ENCODE data around the gene FHAD1.

The FHAD1 gene

DNA sequence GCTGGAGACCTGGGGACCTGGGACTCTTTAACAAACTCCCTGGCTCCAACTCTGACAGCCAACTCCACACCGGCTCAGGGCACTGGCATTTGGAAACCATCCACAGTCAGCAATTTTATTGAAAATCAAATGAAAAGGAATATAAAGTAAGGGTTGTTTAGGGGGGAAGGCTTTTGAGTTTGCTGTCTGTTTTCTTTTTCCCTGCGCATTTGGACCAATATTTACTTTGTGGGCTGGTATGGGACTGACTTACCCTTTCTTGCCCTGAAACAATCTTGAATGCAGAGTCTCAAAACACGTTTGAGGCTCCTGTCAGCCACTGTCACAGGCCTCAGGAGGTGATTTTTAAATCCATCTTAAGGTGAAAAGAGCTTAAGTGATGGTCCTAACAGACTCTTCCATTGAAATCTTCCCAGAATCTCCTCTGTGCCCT, 147.3 kb downstream of the FHAD1 start:
- Histone ChIP-seq H3K4me1 (ENCODE audit: control insufficient read depth, insufficient read depth, low read depth, low read length) (no peaks in the 10 kb centered on the region), H3K9ac (ENCODE audit: low read length) (no peak overlapping the region), H3K79me1 (replicated peaks; ENCODE audit: low read length, poor library complexity, severe bottlenecking) (no peaks in the 10 kb centered on the region), H4K8ac (ENCODE audit: low read length) (no peak overlapping the region), H3K4ac (ENCODE audit: low read depth in 1 of 2, low read length in 2 of 2) (no peak overlapping the region), H3K4me3 (ENCODE audit: insufficient read depth in 1 of 2, low read depth in 1 of 2, low read length in 2 of 2) (no peak overlapping the region), H4K91ac (ENCODE audit: low read length) (no peak overlapping the region), H3K23ac (ENCODE audit: low read length in 2 of 2) (no peak overlapping the region), H3K36me3 (ENCODE audit: control insufficient read depth in 1 of 2, insufficient read depth in 2 of 2, low read depth in 1 of 2, low read length in 2 of 2) (no peaks in the 10 kb centered on the region), H2BK15ac (ENCODE audit: low read depth, poor library complexity, severe bottlenecking) (no peak overlapping the region), H2AFZ (ENCODE audit: low read depth, low read length) (no peak overlapping the region), H3K9me3 (ENCODE audit: control insufficient read depth, low read length) (peaks cover 2% of the 10 kb centered on the region), H2BK120ac (ENCODE audit: low read depth, low read length) (no peak overlapping the region), H2BK5ac (ENCODE audit: low read depth, low read length, poor library complexity, severe bottlenecking) (no peak overlapping the region), H3K27me3 (ENCODE audit: control insufficient read depth in 1 of 2, insufficient read depth in 1 of 2, low read length in 2 of 2) (peaks cover 6 to 7% of the 10 kb centered on the region in 2 experiments), H3K4me2 (ENCODE audit: low read length, poor library complexity, severe bottlenecking) (peak overlapping the region; percentile 14), H2BK12ac (ENCODE audit: low read length in 2 of 2) (no peak overlapping the region), H3K27ac (ENCODE audit: low read length, poor library complexity, severe bottlenecking) (no peak overlapping the region), H3K14ac (ENCODE audit: low read length in 2 of 2) (peak overlapping the region in 1 of 2 experiments; percentile 14), H3K18ac (ENCODE audit: low read depth in 1 of 2, low read length in 2 of 2) (no peak overlapping the region), H2AK5ac (ENCODE audit: low read length, severe bottlenecking) (no peak overlapping the region)
- 0% methylated on average over 1 of the region's 3 CpGs for WGBS
- DNase-seq, result no peak

DNA sequence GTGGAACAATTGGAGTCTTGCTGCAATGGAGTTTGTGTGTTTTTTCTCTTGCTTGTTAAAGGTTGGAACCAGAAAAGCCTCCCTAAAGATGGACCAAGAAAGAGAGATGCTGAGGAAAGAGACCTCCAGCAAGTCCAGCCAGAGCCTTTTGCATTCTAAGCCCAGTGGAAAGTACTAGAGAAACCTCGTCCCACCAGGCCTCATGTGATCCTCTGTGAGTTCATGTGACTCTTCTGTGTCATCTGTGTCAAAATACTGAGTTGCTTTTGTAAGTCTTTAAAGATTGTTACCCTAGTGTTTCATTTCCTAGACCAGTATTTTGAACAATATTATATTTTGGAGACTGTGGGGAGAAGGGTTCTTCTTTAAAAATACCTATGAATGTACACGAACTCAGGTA, 150.2 kb downstream of the FHAD1 start:
- Histone ChIP-seq H2AFZ (ENCODE audit: low read depth, low read length) (no peak overlapping the region), H3K27me3 (ENCODE audit: control insufficient read depth in 1 of 2, insufficient read depth in 1 of 2, low read length in 2 of 2) (peaks cover 6 to 10% of the 10 kb centered on the region in 2 experiments), H3K18ac (ENCODE audit: low read depth in 1 of 2, low read length in 2 of 2) (no peak overlapping the region), H3K27ac (ENCODE audit: low read length, poor library complexity, severe bottlenecking) (no peak overlapping the region), H3K4ac (ENCODE audit: low read depth in 1 of 2, low read length in 2 of 2) (no peak overlapping the region), H4K91ac (ENCODE audit: low read length) (no peak overlapping the region), H2BK5ac (ENCODE audit: low read depth, low read length, poor library complexity, severe bottlenecking) (no peak overlapping the region), H3K23ac (ENCODE audit: low read length in 2 of 2) (no peak overlapping the region), H3K4me3 (ENCODE audit: insufficient read depth in 1 of 2, low read depth in 1 of 2, low read length in 2 of 2) (no peak overlapping the region), H2AK5ac (ENCODE audit: low read length, severe bottlenecking) (no peak overlapping the region), H3K4me1 (ENCODE audit: control insufficient read depth, insufficient read depth, low read depth, low read length) (no peaks in the 10 kb centered on the region), H4K8ac (ENCODE audit: low read length) (no peak overlapping the region), H3K36me3 (ENCODE audit: control insufficient read depth in 1 of 2, insufficient read depth in 2 of 2, low read depth in 1 of 2, low read length in 2 of 2) (no peaks in the 10 kb centered on the region), H3K79me1 (replicated peaks; ENCODE audit: low read length, poor library complexity, severe bottlenecking) (no peaks in the 10 kb centered on the region), H3K4me2 (ENCODE audit: low read length, poor library complexity, severe bottlenecking) (no peak overlapping the region), H3K14ac (ENCODE audit: low read length in 2 of 2) (no peak overlapping the region), H3K9ac (ENCODE audit: low read length) (no peak overlapping the region), H2BK120ac (ENCODE audit: low read depth, low read length) (no peak overlapping the region), H3K9me3 (ENCODE audit: control insufficient read depth, low read length) (peaks cover 11% of the 10 kb centered on the region), H2BK15ac (ENCODE audit: low read depth, poor library complexity, severe bottlenecking) (no peak overlapping the region), H2BK12ac (ENCODE audit: low read length in 2 of 2) (no peak overlapping the region)
- no peak for DNase-seq
- 89% methylated on average over 2 of the region's 2 CpGs for WGBS

DNA sequence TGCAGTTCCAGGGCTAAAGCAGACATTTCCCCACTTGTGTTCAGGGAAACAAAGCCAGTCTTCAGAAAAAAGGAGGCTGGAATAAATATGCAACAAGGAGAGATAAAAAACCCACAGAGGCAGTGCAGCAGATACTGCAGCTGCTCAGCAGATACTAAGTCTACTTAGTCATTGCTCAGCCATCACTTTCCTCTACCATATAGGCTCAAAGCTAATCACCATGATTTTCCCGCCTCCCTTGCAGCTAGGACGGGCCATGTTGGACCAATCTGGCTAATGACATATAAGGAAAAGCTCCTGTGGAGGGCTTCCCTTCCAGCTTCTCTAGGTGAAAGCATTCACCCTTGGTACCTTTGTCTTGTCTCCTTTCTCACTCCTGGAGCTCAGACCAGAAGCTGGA, 152.7 kb downstream of the FHAD1 start:
- H3K9ac ChIP-seq (ENCODE audit: low read length), result no peak overlapping the region
- WGBS, result 82% methylated on average over 2 of the region's 2 CpGs
- DNase-seq, result no peak

DNA sequence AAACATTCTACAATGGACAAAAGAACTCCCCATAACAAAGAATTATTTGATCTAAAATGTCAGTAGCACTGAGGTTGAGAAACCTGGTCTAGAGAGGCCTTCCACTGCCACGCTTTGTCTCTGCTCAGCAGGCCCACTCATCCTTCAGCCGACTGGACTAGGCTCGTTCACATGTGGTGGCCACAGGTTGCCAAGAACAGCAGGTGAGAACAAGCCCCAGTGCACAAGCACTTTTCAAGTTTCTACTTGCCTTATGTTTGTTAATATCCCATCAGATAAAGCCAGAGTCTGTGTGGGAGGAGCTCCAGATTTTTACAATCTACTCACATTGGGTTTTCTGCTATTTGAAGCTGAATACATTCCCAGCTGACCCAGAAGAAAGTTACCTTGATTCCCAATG, 153.6 kb downstream of the FHAD1 start:
- H3K4me1 ChIP-seq (ENCODE audit: control insufficient read depth, insufficient read depth, low read depth, low read length), result no peaks in the 10 kb centered on the region
- no peak overlapping the region for H4K91ac ChIP-seq (ENCODE audit: low read length)
- H3K4ac ChIP-seq (ENCODE audit: low read depth in 1 of 2, low read length in 2 of 2), result no peak overlapping the region
- no peak overlapping the region for H2BK5ac ChIP-seq (ENCODE audit: low read depth, low read length, poor library complexity, severe bottlenecking)
- no peaks in the 10 kb centered on the region for H3K79me1 ChIP-seq (replicated peaks; ENCODE audit: low read length, poor library complexity, severe bottlenecking)
- no peak overlapping the region for H2AK5ac ChIP-seq (ENCODE audit: low read length, severe bottlenecking)
- no peak overlapping the region for H2AFZ ChIP-seq (ENCODE audit: low read depth, low read length)
- H2BK12ac ChIP-seq (ENCODE audit: low read length in 2 of 2), result no peak overlapping the region
- H3K9me3 ChIP-seq (ENCODE audit: control insufficient read depth, low read length), result peaks cover 11% of the 10 kb centered on the region
- no peak overlapping the region for H2BK15ac ChIP-seq (ENCODE audit: low read depth, poor library complexity, severe bottlenecking)
- no peak overlapping the region for H4K8ac ChIP-seq (ENCODE audit: low read length)
- peaks cover 2 to 10% of the 10 kb centered on the region in 2 experiments for H3K27me3 ChIP-seq (ENCODE audit: control insufficient read depth in 1 of 2, insufficient read depth in 1 of 2, low read length in 2 of 2)
- H3K4me2 ChIP-seq (ENCODE audit: low read length, poor library complexity, severe bottlenecking), result no peak overlapping the region
- no peak overlapping the region for H3K9ac ChIP-seq (ENCODE audit: low read length)
- no peak overlapping the region for H3K14ac ChIP-seq (ENCODE audit: low read length in 2 of 2)
- no peak overlapping the region for H3K23ac ChIP-seq (ENCODE audit: low read length in 2 of 2)
- H3K36me3 ChIP-seq (ENCODE audit: control insufficient read depth in 1 of 2, insufficient read depth in 2 of 2, low read depth in 1 of 2, low read length in 2 of 2), result no peaks in the 10 kb centered on the region
- DNase-seq, result no peak
- no peak overlapping the region for H3K27ac ChIP-seq (ENCODE audit: low read length, poor library complexity, severe bottlenecking)
- 91% methylated on average over 3 of the region's 3 CpGs for WGBS
- no peak overlapping the region for H2BK120ac ChIP-seq (ENCODE audit: low read depth, low read length)
- no peak overlapping the region for H3K4me3 ChIP-seq (ENCODE audit: insufficient read depth in 1 of 2, low read depth in 1 of 2, low read length in 2 of 2)
- no peak overlapping the region for H3K18ac ChIP-seq (ENCODE audit: low read depth in 1 of 2, low read length in 2 of 2)

More for the DNA sequence above, 152.7 kb downstream of the FHAD1 start:
- Histone ChIP-seq H3K4me3 (ENCODE audit: insufficient read depth in 1 of 2, low read depth in 1 of 2, low read length in 2 of 2) (peak overlapping the region in 1 of 2 experiments; percentile 42), H3K27me3 (ENCODE audit: control insufficient read depth in 1 of 2, insufficient read depth in 1 of 2, low read length in 2 of 2) (peaks cover 0 to 7% of the 10 kb centered on the region in 2 experiments), H3K14ac (ENCODE audit: low read length in 2 of 2) (no peak overlapping the region), H3K36me3 (ENCODE audit: control insufficient read depth in 1 of 2, insufficient read depth in 2 of 2, low read depth in 1 of 2, low read length in 2 of 2) (no peaks in the 10 kb centered on the region), H4K8ac (ENCODE audit: low read length) (no peak overlapping the region), H3K27ac (ENCODE audit: low read length, poor library complexity, severe bottlenecking) (no peak overlapping the region), H2BK15ac (ENCODE audit: low read depth, poor library complexity, severe bottlenecking) (no peak overlapping the region), H2BK12ac (ENCODE audit: low read length in 2 of 2) (no peak overlapping the region), H3K79me1 (replicated peaks; ENCODE audit: low read length, poor library complexity, severe bottlenecking) (no peaks in the 10 kb centered on the region), H3K4me2 (ENCODE audit: low read length, poor library complexity, severe bottlenecking) (no peak overlapping the region), H3K9me3 (ENCODE audit: control insufficient read depth, low read length) (peaks cover 11% of the 10 kb centered on the region), H4K91ac (ENCODE audit: low read length) (no peak overlapping the region), H2BK5ac (ENCODE audit: low read depth, low read length, poor library complexity, severe bottlenecking) (no peak overlapping the region), H3K23ac (ENCODE audit: low read length in 2 of 2) (no peak overlapping the region), H3K4ac (ENCODE audit: low read depth in 1 of 2, low read length in 2 of 2) (no peak overlapping the region), H2AK5ac (ENCODE audit: low read length, severe bottlenecking) (no peak overlapping the region), H2AFZ (ENCODE audit: low read depth, low read length) (no peak overlapping the region), H3K4me1 (ENCODE audit: control insufficient read depth, insufficient read depth, low read depth, low read length) (no peaks in the 10 kb centered on the region), H2BK120ac (ENCODE audit: low read depth, low read length) (no peak overlapping the region), H3K18ac (ENCODE audit: low read depth in 1 of 2, low read length in 2 of 2) (no peak overlapping the region)

All from mesenchymal stem cell (in vitro differentiated cells and primary cell).